Stimulated activated CD4-positive, alpha-beta T cell treated with anti-CD3 and anti-CD28 coated beads, TNF-alpha, amount 100 ng/mL, for 24 hours (primary cell): ENCODE data around the gene DVL1.

ENCODE experiments used
- DNase-seq, 3 experiments: peaks; one replicate each; pipeline ENCODE4 v3.0.0-alpha.2; 2020; ENCODE audit warnings: low read depth in 3 of 3

Gene DVL1

DNA sequence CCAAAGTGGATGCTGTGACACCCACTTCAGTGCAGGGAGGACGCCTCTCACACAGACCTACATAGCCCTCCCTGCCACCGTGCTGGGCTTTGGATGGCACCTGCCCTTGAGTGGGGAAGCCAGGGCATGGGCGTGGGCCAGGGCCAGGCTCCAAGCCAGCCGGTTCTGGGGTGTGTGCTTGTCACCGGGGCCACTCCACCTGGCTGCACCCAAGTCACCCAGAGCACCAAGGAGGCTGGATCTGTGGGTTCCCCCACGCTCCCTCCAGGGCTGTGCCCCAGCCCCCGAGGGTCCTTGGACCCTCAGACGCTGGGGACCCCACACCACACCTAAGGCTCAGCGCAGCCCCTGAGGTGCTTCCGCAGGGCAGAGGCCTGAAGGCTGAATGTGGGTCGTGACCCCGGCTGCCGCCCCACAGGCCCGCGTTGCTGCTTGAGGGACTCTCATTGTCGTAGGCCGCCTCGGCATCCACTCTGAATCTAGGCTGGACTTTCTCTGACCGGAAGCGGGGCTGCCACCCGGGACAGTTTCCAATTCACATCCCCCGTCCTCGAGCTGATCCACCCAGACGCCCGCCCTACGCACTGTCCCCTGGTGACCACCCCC, 7.7 kb upstream of the DVL1 start:
- no peak for DNase-seq

GRCh38 chr1:1356166-1356795, 7.1 kb upstream of the DVL1 start:
- DNase-seq, result no peak

GRCh38 chr1:1355416-1355815, 6.2 kb upstream of the DVL1 start:
- DNase-seq, result no peak

GRCh38 chr1:1354271-1355247, 5.3 kb upstream of the DVL1 start:
- DNase-seq, result peak in 1 of 3 experiments; percentile 22

GRCh38 chr1:1353389-1354151, 4.4 kb upstream of the DVL1 start:
- DNase-seq, result no peak

- no peak for DNase-seq
Measured at GRCh38 chr1:1352786-1353388, 3.7 kb upstream of the DVL1 start.

DNA sequence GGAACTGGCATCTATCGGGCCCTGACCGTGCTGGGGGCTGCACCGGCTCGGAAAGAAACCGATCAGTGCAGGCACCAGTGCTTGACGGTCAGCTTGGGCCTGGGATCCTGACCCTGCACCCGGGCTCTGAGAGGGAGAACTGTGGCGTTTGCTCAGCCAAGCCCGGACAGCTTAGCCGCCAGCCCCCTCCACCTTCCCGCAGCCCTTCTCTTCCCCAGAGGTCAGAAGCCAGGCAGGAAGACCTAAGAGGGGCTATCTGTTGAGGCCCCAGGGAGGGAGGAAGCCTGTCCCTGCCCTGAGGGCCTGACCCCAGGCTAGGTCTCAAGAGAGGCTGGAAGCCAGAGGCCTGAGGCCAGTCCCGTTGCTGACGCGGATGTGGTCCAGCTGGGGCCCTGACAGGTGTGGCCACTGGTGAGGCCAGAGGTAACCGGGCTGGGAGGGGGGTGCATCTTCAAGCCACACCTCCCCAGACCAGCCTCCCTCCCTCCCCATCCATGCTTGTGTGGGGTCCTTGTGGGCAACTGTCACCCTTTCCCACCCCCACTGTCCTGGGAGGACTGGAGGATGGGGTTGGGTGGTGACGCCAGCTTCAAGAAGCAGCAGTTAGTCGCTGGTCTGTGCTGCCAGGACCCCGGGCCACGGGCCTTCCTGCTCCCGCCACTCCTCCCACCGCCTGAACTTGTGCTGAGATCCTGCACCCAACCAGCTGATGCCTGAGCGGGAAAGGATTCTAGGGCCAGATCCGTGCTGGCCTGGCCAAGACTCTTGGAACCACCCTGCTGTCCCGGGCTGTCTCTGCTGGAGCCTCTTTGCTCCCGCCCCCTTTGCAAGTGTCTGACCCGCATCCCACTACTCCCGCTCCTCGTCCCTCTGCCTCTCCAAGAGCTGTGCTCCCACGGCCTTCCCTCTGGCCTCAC, 2.6 kb upstream of the DVL1 start:
- DNase-seq, result no peak

DNA sequence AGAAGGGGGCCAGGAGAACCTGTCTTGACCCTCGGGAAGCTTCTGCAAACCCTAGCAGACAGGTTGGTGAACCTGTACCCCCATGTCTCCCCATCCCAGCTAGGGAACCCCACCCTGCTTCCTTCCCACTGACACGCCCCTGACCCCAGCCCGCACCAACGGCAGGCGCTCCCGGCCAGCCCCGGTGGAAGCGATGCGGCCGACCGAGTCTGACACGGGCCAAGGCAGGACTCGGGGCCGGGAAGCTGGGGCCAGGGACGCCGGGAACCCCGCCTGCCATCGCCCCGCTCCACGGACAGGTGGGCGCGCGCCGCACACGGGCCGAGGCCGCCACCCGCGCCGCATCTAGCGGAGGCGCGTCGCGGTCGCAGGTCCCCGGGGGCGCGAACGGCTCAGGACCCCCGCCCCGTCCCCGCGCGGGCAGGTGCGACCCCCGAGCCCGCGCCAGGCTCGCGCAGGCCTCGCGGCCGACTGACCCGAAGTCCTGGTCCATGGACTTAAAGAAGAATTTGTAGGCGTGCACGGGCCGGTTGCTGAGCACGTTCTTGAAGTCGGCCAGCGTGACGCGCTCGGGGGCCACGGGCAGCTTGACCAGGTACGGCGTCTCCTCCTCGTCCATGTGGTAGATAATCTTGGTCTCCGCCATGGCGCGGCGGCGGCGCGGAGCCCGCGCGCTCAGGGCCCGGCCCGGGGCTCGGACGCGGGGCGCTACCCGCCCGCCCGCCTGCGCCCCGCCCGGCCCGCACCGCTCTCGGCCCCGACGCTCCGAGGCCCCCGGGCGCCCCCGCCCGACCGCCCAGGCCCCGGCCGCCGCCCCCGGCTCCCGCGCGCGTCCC, 580 bp downstream of the DVL1 start:
- DNase-seq, result no peak

DNA sequence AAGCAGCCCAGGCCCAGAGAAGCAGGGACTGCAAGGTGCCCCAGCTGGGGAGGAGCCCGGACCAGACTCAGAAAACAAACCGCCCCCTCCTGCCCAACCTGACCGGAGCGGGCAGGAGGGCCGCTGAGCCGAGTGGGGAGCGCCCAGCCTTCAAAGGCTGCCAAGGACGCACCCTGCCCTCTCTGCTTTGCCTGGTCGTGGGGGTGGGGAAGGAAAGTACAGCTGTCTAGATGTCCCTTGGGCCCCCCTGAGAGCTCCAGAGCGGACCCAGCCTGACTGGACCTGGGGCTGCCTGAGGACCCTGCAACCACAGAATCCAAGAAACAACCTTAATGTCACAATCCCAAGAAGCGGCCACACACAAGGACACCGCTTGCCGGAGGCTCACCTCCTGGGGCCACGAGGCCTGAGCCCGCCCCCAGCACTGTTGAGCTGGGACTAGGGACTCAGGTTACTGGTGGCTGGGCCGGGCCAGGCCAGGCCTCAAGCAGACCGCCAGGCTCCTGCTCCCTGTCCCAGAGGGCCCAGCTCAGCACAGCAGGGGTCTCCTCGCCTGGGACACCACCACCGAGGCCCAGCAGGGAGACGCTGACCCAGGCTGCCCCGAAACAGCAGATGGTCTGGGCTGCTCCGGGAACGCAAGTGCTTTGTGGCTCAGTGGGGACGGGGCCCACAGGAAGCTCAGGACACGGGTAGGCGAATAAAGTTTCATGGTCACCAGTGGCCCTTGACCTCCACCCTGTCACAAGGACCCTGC, 1.4 kb downstream of the DVL1 start:
- DNase-seq, result no peak

GRCh38 chr1:1347026-1347595, 2.1 kb downstream of the DVL1 start:
- DNase-seq, result no peak

GRCh38 chr1:1346501-1346890, 2.7 kb downstream of the DVL1 start:
- no peak for DNase-seq

DNA sequence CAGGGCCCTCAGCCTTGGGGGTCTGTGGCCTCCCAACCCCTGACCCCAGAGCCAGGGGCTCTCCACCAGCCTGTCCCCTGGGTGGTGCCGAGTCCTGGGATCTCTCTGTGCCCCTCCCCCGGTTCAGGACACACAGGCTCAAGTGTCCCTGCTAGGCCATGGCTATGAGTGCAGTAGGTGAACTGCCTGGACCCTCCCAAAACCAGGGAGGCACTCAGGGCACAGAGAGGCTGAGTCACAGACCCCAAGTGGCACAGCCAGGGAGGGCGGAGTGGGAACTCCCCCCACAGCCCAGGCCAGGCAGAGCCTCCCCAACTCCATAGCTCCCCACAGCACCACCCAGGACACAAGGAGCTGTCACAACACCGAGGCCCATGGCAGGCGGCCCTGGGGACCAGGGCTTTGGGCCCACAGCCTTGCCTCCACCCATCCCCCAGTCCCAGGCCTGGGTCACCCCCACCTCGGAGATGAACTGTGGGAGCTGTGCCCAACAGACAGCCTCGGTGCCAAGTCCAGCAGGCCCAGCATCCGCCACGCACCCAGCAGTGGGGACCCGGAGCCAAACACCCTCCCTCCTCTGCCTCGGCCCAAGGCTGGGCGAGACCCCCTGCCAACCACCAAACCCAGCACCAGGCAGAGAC, 3.2 kb downstream of the DVL1 start:
- DNase-seq, result no peak

GRCh38 chr1:1345384-1345783, 3.8 kb downstream of the DVL1 start:
- no peak for DNase-seq

GRCh38 chr1:1344655-1345361, 4.4 kb downstream of the DVL1 start:
- DNase-seq, result peak; percentile 20 to 62 (median 33)

GRCh38 chr1:1343811-1344421, 5.3 kb downstream of the DVL1 start:
- no peak for DNase-seq

DNA sequence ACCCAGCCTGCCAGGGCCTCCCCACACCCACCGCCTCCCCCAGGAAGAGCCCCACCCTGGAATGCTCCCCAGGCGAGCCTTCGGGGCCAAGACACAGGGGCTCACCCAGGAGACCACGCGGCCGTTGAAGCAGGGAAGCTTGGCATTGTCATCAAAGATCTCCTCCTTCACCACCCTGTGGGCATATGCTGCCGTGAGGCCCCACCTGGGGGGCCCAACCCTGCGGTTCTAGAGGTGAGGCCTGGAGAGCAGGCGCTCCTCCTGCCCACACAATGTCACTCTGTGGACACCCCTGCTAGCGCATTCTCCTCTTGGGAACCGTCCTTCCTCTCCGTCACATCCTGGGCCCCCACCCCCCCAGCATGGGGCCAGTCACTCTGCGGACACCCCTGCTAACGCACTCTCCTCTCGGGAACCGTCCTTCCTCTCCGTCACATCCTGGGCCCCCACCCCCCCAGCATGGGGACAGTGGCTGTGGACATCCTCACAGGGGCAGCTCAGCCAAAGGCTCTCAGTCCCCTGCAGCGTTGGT, 6.6 kb downstream of the DVL1 start:
- no peak for DNase-seq
